NCI-H2171 (cell line): ENCODE results near the gene AP2S1.
"Not testable (repeated sequence)": the region's sequence is repeated elsewhere in the genome, so short reads cannot be mapped to it uniquely, and the experiment has no call there.

Experiments used
- DNase-seq: peaks from one replicate; lab custom pipeline; 2025; lab: John Stamatoyannopoulos, UW

Gene AP2S1

GRCh38 chr19:46804432-46804831 lies 46.2 kb downstream of the AP2S1 start:
- DNase-seq: not testable (repeated sequence)

- DNase-seq: no peak
These were observed 47.1 kb downstream of the AP2S1 start for GRCh38 chr19:46803555-46803954.

GRCh38 chr19:46802152-46802551 lies 48.5 kb downstream of the AP2S1 start:
- no peak for DNase-seq

GRCh38 chr19:46798713-46799112 lies 51.9 kb downstream of the AP2S1 start:
- no peak for DNase-seq

GRCh38 chr19:46797881-46798280 lies 52.8 kb downstream of the AP2S1 start:
- DNase-seq: no peak

- DNase-seq: peak; percentile 45
These were observed 58.7 kb downstream of the AP2S1 start for GRCh38 chr19:46791944-46792343.

GRCh38 chr19:46789371-46789770 lies 61.3 kb downstream of the AP2S1 start:
- no peak for DNase-seq

GRCh38 chr19:46788968-46789338 lies 61.7 kb downstream of the AP2S1 start:
- no peak for DNase-seq

- DNase-seq: peak; percentile 97
These were observed 62.2 kb downstream of the AP2S1 start, which contains the start of gene SLC1A5 for GRCh38 chr19:46788262-46788967. Gene SLC1A5, minus strand, starts transcription at chr19:46788594. Its CDS starts 629 bp downstream, at chr19:46787965.
